DND-41 (cell line): ENCODE data around the gene ZNF500.

ENCODE experiments used
- ATAC-seq: fragments of 200-7000 bp; cut with Tn5 transposase; 3 replicates; pipeline ENCODE4 v1.9.1; 2021; ENCODE audit warnings: low read depth; ENCODE audit not compliant: insufficient read depth
- DNase-seq: peaks from one replicate; pipeline ENCODE4 v3.0.0-alpha.2; 2020
- H2AFZ ChIP-seq: 2 replicates; pipeline ENCODE4 v1.6.0; 2012; ENCODE audit warnings: low read depth, low read length
- H3K27ac ChIP-seq: 2 replicates; pipeline ENCODE4 v1.5.1; 2012; ENCODE audit warnings: low read length, inconsistent platforms
- H3K27me3 ChIP-seq: fragments of 200-600 bp; sonication (generic); 2 replicates; pipeline ENCODE4 v1.6.0; 2012; ENCODE audit warnings: low read length, mild to moderate bottlenecking, inconsistent platforms; ENCODE audit not compliant: insufficient read depth, poor library complexity
- H3K36me3 ChIP-seq: 2 replicates; pipeline ENCODE4 v1.5.1; 2012; ENCODE audit warnings: low read length, inconsistent platforms; ENCODE audit not compliant: insufficient read depth
- H3K4me1 ChIP-seq: 2 replicates; pipeline ENCODE4 v1.5.1; 2012; ENCODE audit warnings: mild to moderate bottlenecking, low read length; ENCODE audit not compliant: insufficient read depth
- H3K4me2 ChIP-seq: 2 replicates; pipeline ENCODE4 v1.6.0; 2012; ENCODE audit warnings: mild to moderate bottlenecking, moderate library complexity, low read length, inconsistent platforms; ENCODE audit not compliant: insufficient read depth
- H3K4me3 ChIP-seq, 2 experiments: fragments of 200-600 bp in 1 of 2; shearing (Covaris generic) in 1 of 2; 2 replicates each; pipeline ENCODE4 v1.5.1; 2012 to 2016; ENCODE audit warnings: inconsistent platforms in 2 of 2, low read length in 2 of 2, mild to moderate bottlenecking in 2 of 2, low read depth in 1 of 2, moderate library complexity in 1 of 2
- H3K79me2 ChIP-seq: 2 replicates; pipeline ENCODE4 v1.6.0; 2012; ENCODE audit warnings: low read length, inconsistent platforms; ENCODE audit not compliant: insufficient read depth
- H3K9ac ChIP-seq: 2 replicates; pipeline ENCODE4 v1.6.0; 2012; ENCODE audit warnings: low read depth, mild to moderate bottlenecking, inconsistent platforms, low read length, moderate library complexity
- H3K9me3 ChIP-seq: 2 replicates; pipeline ENCODE4 v1.5.1; 2012; ENCODE audit warnings: low read length, moderate library complexity, mild to moderate bottlenecking, inconsistent platforms; ENCODE audit not compliant: insufficient read depth, severe bottlenecking
- H4K20me1 ChIP-seq: 2 replicates; pipeline ENCODE4 v1.6.0; 2012; ENCODE audit warnings: low read length; ENCODE audit not compliant: insufficient read depth
- EZH2 ChIP-seq: IDR thresholded peaks from 3 replicates; pipeline ENCODE4 v1.6.1; 2012; ENCODE audit warnings: borderline replicate concordance, low read depth, mild to moderate bottlenecking, moderate library complexity, low read length, inconsistent platforms; ENCODE audit not compliant: severe bottlenecking
- TF ChIP-seq, protein P1 (sequence below): IDR thresholded peaks from 2 replicates; pipeline ENCODE4 v1.5.1; 2012; ENCODE audit warnings: borderline replicate concordance, low read length, moderate library complexity, mild to moderate bottlenecking; ENCODE audit not compliant: poor library complexity, severe bottlenecking; ENCODE audit errors: extremely low read depth

The ZNF500 gene

DNA sequence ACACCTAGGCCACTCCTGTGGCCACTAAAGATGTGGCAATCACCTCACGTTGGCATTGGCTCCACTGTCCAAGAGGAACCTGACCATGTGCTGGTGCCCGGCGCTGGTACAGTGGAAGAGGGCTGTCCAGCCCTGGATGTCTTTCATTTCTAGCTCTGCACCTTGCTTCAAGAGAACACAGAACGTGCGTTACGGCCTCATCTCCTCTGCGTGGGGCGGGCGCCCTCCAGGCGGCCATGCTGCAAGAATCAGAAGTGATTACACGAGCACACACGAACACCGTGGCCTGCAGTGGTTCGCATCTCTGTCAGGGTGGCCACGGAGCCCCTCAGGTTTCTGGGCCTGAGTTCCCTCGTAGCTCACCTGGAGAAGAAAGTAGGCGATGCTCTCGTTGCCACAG is 40.3 kb downstream of the ZNF500 start:
- H3K79me2 ChIP-seq = peaks cover 1% of the 10 kb centered on the region
- no peak overlapping the region for H3K4me2 ChIP-seq
- no peak for ATAC-seq
- H3K9ac ChIP-seq = no peak overlapping the region
- H3K4me1 ChIP-seq = no peaks in the 10 kb centered on the region
- peaks cover 52% of the 10 kb centered on the region for H3K36me3 ChIP-seq
- H3K9me3 ChIP-seq = no peaks in the 10 kb centered on the region
- DNase-seq = no peak
- H3K27me3 ChIP-seq = no peaks in the 10 kb centered on the region
- H3K4me3 ChIP-seq = no peak overlapping the region
- H2AFZ ChIP-seq = no peak overlapping the region
- peaks cover 2% of the 10 kb centered on the region; the same call in 1 of the 2 replicates for H4K20me1 ChIP-seq
- no peak overlapping the region for H3K27ac ChIP-seq
- TF ChIP-seq, protein P1, sequence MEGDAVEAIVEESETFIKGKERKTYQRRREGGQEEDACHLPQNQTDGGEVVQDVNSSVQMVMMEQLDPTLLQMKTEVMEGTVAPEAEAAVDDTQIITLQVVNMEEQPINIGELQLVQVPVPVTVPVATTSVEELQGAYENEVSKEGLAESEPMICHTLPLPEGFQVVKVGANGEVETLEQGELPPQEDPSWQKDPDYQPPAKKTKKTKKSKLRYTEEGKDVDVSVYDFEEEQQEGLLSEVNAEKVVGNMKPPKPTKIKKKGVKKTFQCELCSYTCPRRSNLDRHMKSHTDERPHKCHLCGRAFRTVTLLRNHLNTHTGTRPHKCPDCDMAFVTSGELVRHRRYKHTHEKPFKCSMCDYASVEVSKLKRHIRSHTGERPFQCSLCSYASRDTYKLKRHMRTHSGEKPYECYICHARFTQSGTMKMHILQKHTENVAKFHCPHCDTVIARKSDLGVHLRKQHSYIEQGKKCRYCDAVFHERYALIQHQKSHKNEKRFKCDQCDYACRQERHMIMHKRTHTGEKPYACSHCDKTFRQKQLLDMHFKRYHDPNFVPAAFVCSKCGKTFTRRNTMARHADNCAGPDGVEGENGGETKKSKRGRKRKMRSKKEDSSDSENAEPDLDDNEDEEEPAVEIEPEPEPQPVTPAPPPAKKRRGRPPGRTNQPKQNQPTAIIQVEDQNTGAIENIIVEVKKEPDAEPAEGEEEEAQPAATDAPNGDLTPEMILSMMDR = no peak

DNA sequence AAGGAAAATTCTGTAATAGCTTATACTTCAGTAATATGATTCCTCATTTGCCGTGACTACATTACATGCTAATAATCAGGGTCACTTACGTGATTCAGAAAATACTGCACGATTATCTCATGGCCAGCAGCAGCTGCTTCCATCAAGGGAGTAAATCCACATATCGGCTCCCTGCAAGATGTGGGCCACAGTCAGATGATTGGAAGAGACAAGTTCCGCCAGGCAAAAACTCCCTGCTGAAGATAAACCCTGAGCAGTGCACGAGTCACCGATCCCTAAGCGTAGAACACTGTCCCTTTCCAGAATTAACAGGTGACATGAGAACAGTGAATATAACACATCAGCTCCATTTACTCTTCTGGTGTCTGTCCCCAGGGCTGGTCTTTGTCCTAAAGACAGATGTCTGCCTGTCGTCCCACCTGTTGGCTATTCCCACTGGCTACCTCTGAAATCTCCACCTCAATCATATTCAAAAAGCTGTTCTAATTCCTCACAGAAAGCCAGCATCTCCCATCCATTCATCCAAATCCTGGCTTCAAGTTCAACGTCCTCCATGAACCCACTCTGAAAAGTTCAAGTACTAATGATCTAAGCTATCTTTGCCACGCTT is 42.2 kb downstream of the ZNF500 start:
- Histone ChIP-seq H3K4me1 (no peaks in the 10 kb centered on the region), H3K79me2 (no peaks in the 10 kb centered on the region), H3K4me2 (no peak overlapping the region), H3K27me3 (no peaks in the 10 kb centered on the region), H3K9me3 (no peaks in the 10 kb centered on the region), H3K36me3 (peaks cover 46% of the 10 kb centered on the region), H3K27ac (no peak overlapping the region), H4K20me1 (peaks cover 2% of the 10 kb centered on the region; the same call in 1 of the 2 replicates), H2AFZ (no peak overlapping the region), H3K4me3 (no peak overlapping the region), H3K9ac (no peak overlapping the region)
- no peak for ATAC-seq
- no peak for DNase-seq
- TF ChIP-seq, protein P1 = no peak
- TF ChIP-seq EZH2 = no peak

GRCh38 chr16:4723071-4723767 is 43.7 kb downstream of the ZNF500 start:
- Histone ChIP-seq H3K27me3 (no peaks in the 10 kb centered on the region), H3K4me1 (no peaks in the 10 kb centered on the region), H4K20me1 (no peaks in the 10 kb centered on the region), H2AFZ (no peak overlapping the region), H3K4me3 (no peak overlapping the region), H3K36me3 (peaks cover 35% of the 10 kb centered on the region), H3K9ac (no peak overlapping the region), H3K79me2 (no peaks in the 10 kb centered on the region), H3K27ac (no peak overlapping the region), H3K4me2 (no peak overlapping the region), H3K9me3 (no peaks in the 10 kb centered on the region)
- TF ChIP-seq EZH2 = no peak
- TF ChIP-seq, protein P1 = no peak
- ATAC-seq (no peak), DNase-seq (no peak)
